ENCODE measurements around the gene MAGEB3.

DNA sequence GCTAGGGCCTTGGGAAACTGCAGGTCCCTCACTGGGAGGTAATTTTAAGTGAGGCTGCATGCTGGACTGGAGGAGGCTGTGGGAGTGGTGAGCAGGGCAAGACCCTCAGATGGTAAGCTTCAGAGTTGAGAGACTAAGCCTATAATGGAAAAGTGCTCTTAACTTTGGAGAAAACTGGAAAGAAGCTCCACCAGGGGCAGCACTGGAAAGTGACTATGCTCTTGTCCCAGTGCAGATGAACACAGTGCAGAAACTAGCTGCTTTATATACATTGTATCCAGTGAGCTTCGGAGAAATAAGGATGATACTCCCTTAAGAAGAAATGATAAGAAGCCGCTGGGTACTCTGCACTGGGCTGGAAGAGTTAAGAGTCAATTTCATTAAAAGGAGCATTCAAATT lies 18.3 kb upstream of the MAGEB3 start:
- TF ChIP-seq, protein P1, sequence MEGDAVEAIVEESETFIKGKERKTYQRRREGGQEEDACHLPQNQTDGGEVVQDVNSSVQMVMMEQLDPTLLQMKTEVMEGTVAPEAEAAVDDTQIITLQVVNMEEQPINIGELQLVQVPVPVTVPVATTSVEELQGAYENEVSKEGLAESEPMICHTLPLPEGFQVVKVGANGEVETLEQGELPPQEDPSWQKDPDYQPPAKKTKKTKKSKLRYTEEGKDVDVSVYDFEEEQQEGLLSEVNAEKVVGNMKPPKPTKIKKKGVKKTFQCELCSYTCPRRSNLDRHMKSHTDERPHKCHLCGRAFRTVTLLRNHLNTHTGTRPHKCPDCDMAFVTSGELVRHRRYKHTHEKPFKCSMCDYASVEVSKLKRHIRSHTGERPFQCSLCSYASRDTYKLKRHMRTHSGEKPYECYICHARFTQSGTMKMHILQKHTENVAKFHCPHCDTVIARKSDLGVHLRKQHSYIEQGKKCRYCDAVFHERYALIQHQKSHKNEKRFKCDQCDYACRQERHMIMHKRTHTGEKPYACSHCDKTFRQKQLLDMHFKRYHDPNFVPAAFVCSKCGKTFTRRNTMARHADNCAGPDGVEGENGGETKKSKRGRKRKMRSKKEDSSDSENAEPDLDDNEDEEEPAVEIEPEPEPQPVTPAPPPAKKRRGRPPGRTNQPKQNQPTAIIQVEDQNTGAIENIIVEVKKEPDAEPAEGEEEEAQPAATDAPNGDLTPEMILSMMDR (conservative IDR thresholded peaks at IDR 0.05; ENCODE audit: low read length): no peak
- no peak for TF ChIP-seq EZH2phosphoT487 (IDR thresholded peaks at IDR 0.05; ENCODE audit: borderline replicate concordance, low read depth, low read length)
